Esophagus squamous epithelium (tissue), 4 donors: Measurements from ENCODE around the gene SOX6.

Experiments used
- CTCF ChIP-seq, 6 experiments: fragments of 450-650 bp in 4 of 6; fragments of 200-600 bp in 2 of 6; sonication (generic) in 2 of 6; IDR thresholded peaks; one replicate each; pipeline ENCODE4 v1.5.1; 2016 to 2019; ENCODE audit warnings: antibody characterized with exemption in 6 of 6, mild to moderate bottlenecking in 4 of 6, moderate library complexity in 4 of 6
- POLR2A ChIP-seq, 4 donors: fragments of 450-650 bp; IDR thresholded peaks; one replicate each; pipeline ENCODE4 v1.6.1; 2017; ENCODE audit warnings: antibody characterized with exemption in 4 of 4, mild to moderate bottlenecking in 4 of 4, moderate library complexity in 3 of 4

- no peak for TF ChIP-seq CTCF (IDR thresholded peaks at IDR 0.05)
- no peak for TF ChIP-seq POLR2A (IDR thresholded peaks at IDR 0.05)
Measured at GRCh38 chr11:15935373-15935772, 421.0 kb downstream of the SOX6 start.
